ENCODE measurements around the gene SLC35F4. TPM values are rescaled to one million over a fixed set of nuclear protein-coding genes. Genes with fewer than 3 reads are reported as not detected.

The SLC35F4 gene
- not detected in 2 replicates for total RNA-seq (2014; rRNA removed; shearing (Covaris generic); ENCODE audit: low replicate concordance)

- no peak for DNase-seq
- H3K4me1 ChIP-seq (ENCODE audit: low read length) = no peaks in the 10 kb centered on the region
- H3K36me3 ChIP-seq (ENCODE audit: insufficient read depth, low read length) = no peaks in the 10 kb centered on the region
- H4K20me1 ChIP-seq (ENCODE audit: insufficient read depth, low read depth, low read length) = no peaks in the 10 kb centered on the region
- no peak within 1 kb of the TSS for H3K4me2 ChIP-seq (ENCODE audit: low read depth, low read length, poor library complexity, severe bottlenecking)
- H3K4me3 ChIP-seq (ENCODE audit: low read length) = no peak within 1 kb of the TSS
- H3K27me3 ChIP-seq (ENCODE audit: low read length) = no peaks in the 10 kb centered on the region
- no peaks in the 10 kb centered on the region for H3K79me2 ChIP-seq (ENCODE audit: low read length)
- no peak within 1 kb of the TSS for H2AFZ ChIP-seq (ENCODE audit: low read length)
- no peak within 1 kb of the TSS for H3K9ac ChIP-seq (ENCODE audit: low read length)
- no peaks in the 10 kb centered on the region for H3K9me3 ChIP-seq (ENCODE audit: low read length)
- no peaks in the 10 kb centered on the region for H3K9me2 ChIP-seq (replicated peaks; ENCODE audit: insufficient read depth, low read length)
- H3K27ac ChIP-seq (ENCODE audit: low read length) = no peak within 1 kb of the TSS
These were observed at the start of gene SLC35F4 for GRCh38 chr14:57865403-57866198. TSS of gene SLC35F4 (minus strand) at chr14:57866092.

- H3K4me2 ChIP-seq (ENCODE audit: low read depth, low read length, poor library complexity, severe bottlenecking) = no peak overlapping the region
- no peak overlapping the region for H3K4me3 ChIP-seq (ENCODE audit: low read length)
- no peaks in the 10 kb centered on the region for H3K27me3 ChIP-seq (ENCODE audit: low read length)
- H4K20me1 ChIP-seq (ENCODE audit: insufficient read depth, low read depth, low read length) = no peaks in the 10 kb centered on the region
- H3K27ac ChIP-seq (ENCODE audit: low read length) = no peak overlapping the region
- no peaks in the 10 kb centered on the region for H3K9me3 ChIP-seq (ENCODE audit: low read length)
- H2AFZ ChIP-seq (ENCODE audit: low read length) = no peak overlapping the region
- no peaks in the 10 kb centered on the region for H3K4me1 ChIP-seq (ENCODE audit: low read length)
- H3K9me2 ChIP-seq (replicated peaks; ENCODE audit: insufficient read depth, low read length) = no peaks in the 10 kb centered on the region
- no peaks in the 10 kb centered on the region for H3K79me2 ChIP-seq (ENCODE audit: low read length)
- no peak overlapping the region for H3K9ac ChIP-seq (ENCODE audit: low read length)
- no peak for DNase-seq
- H3K36me3 ChIP-seq (ENCODE audit: insufficient read depth, low read length) = no peaks in the 10 kb centered on the region
These were observed 43.7 kb upstream of the SLC35F4 start for GRCh38 chr14:57909626-57910025.

GRCh38 chr14:57903954-57904353, 38.1 kb upstream of the SLC35F4 start:
- no peaks in the 10 kb centered on the region for H3K36me3 ChIP-seq (ENCODE audit: insufficient read depth, low read length)
- H3K9me2 ChIP-seq (replicated peaks; ENCODE audit: insufficient read depth, low read length) = no peaks in the 10 kb centered on the region
- H3K4me1 ChIP-seq (ENCODE audit: low read length) = no peaks in the 10 kb centered on the region
- no peak overlapping the region for H3K27ac ChIP-seq (ENCODE audit: low read length)
- H4K20me1 ChIP-seq (ENCODE audit: insufficient read depth, low read depth, low read length) = no peaks in the 10 kb centered on the region
- H3K4me2 ChIP-seq (ENCODE audit: low read depth, low read length, poor library complexity, severe bottlenecking) = no peak overlapping the region
- H3K27me3 ChIP-seq (ENCODE audit: low read length) = no peaks in the 10 kb centered on the region
- no peaks in the 10 kb centered on the region for H3K79me2 ChIP-seq (ENCODE audit: low read length)
- no peak overlapping the region for H3K4me3 ChIP-seq (ENCODE audit: low read length)
- H3K9me3 ChIP-seq (ENCODE audit: low read length) = no peaks in the 10 kb centered on the region
- no peak for DNase-seq
- H3K9ac ChIP-seq (ENCODE audit: low read length) = no peak overlapping the region
- no peak overlapping the region for H2AFZ ChIP-seq (ENCODE audit: low read length)

GRCh38 chr14:57898837-57899572, 33.1 kb upstream of the SLC35F4 start:
- no peaks in the 10 kb centered on the region for H4K20me1 ChIP-seq (ENCODE audit: insufficient read depth, low read depth, low read length)
- H3K27ac ChIP-seq (ENCODE audit: low read length) = no peak overlapping the region
- no peaks in the 10 kb centered on the region for H3K9me3 ChIP-seq (ENCODE audit: low read length)
- no peaks in the 10 kb centered on the region for H3K27me3 ChIP-seq (ENCODE audit: low read length)
- DNase-seq = no peak
- H3K4me3 ChIP-seq (ENCODE audit: low read length) = no peak overlapping the region
- H3K79me2 ChIP-seq (ENCODE audit: low read length) = no peaks in the 10 kb centered on the region
- H3K9ac ChIP-seq (ENCODE audit: low read length) = no peak overlapping the region
- H3K9me2 ChIP-seq (replicated peaks; ENCODE audit: insufficient read depth, low read length) = no peaks in the 10 kb centered on the region
- no peak overlapping the region for H3K4me2 ChIP-seq (ENCODE audit: low read depth, low read length, poor library complexity, severe bottlenecking)
- no peaks in the 10 kb centered on the region for H3K36me3 ChIP-seq (ENCODE audit: insufficient read depth, low read length)
- no peak overlapping the region for H2AFZ ChIP-seq (ENCODE audit: low read length)
- H3K4me1 ChIP-seq (ENCODE audit: low read length) = no peaks in the 10 kb centered on the region

- Histone ChIP-seq H3K27ac (ENCODE audit: low read length) (no peak overlapping the region), H3K9ac (ENCODE audit: low read length) (no peak overlapping the region), H3K79me2 (ENCODE audit: low read length) (no peaks in the 10 kb centered on the region), H3K4me2 (ENCODE audit: low read depth, low read length, poor library complexity, severe bottlenecking) (no peak overlapping the region), H3K27me3 (ENCODE audit: low read length) (no peaks in the 10 kb centered on the region), H3K36me3 (ENCODE audit: insufficient read depth, low read length) (no peaks in the 10 kb centered on the region), H4K20me1 (ENCODE audit: insufficient read depth, low read depth, low read length) (no peaks in the 10 kb centered on the region), H3K4me3 (ENCODE audit: low read length) (no peak overlapping the region), H3K9me2 (replicated peaks; ENCODE audit: insufficient read depth, low read length) (no peaks in the 10 kb centered on the region), H2AFZ (ENCODE audit: low read length) (no peak overlapping the region), H3K9me3 (ENCODE audit: low read length) (no peaks in the 10 kb centered on the region), H3K4me1 (ENCODE audit: low read length) (no peaks in the 10 kb centered on the region)
- DNase-seq = no peak
These were observed 31.4 kb upstream of the SLC35F4 start for GRCh38 chr14:57897144-57897748.

GRCh38 chr14:57889245-57889644, 23.4 kb upstream of the SLC35F4 start:
- Histone ChIP-seq H3K36me3 (ENCODE audit: insufficient read depth, low read length) (no peaks in the 10 kb centered on the region), H3K4me2 (ENCODE audit: low read depth, low read length, poor library complexity, severe bottlenecking) (no peak overlapping the region), H3K9ac (ENCODE audit: low read length) (no peak overlapping the region), H3K4me1 (ENCODE audit: low read length) (no peaks in the 10 kb centered on the region), H3K79me2 (ENCODE audit: low read length) (no peaks in the 10 kb centered on the region), H3K9me2 (replicated peaks; ENCODE audit: insufficient read depth, low read length) (no peaks in the 10 kb centered on the region), H3K27me3 (ENCODE audit: low read length) (no peaks in the 10 kb centered on the region), H3K4me3 (ENCODE audit: low read length) (no peak overlapping the region), H3K27ac (ENCODE audit: low read length) (no peak overlapping the region), H4K20me1 (ENCODE audit: insufficient read depth, low read depth, low read length) (no peaks in the 10 kb centered on the region), H2AFZ (ENCODE audit: low read length) (no peak overlapping the region), H3K9me3 (ENCODE audit: low read length) (no peaks in the 10 kb centered on the region)
- DNase-seq = no peak

GRCh38 chr14:57884175-57884574, 18.3 kb upstream of the SLC35F4 start:
- Histone ChIP-seq H3K27me3 (ENCODE audit: low read length) (no peaks in the 10 kb centered on the region), H2AFZ (ENCODE audit: low read length) (no peak overlapping the region), H3K9ac (ENCODE audit: low read length) (no peak overlapping the region), H3K4me2 (ENCODE audit: low read depth, low read length, poor library complexity, severe bottlenecking) (no peak overlapping the region), H3K79me2 (ENCODE audit: low read length) (no peaks in the 10 kb centered on the region), H3K9me2 (replicated peaks; ENCODE audit: insufficient read depth, low read length) (no peaks in the 10 kb centered on the region), H3K36me3 (ENCODE audit: insufficient read depth, low read length) (no peaks in the 10 kb centered on the region), H4K20me1 (ENCODE audit: insufficient read depth, low read depth, low read length) (no peaks in the 10 kb centered on the region), H3K9me3 (ENCODE audit: low read length) (no peaks in the 10 kb centered on the region), H3K4me1 (ENCODE audit: low read length) (no peaks in the 10 kb centered on the region), H3K27ac (ENCODE audit: low read length) (no peak overlapping the region), H3K4me3 (ENCODE audit: low read length) (no peak overlapping the region)
- DNase-seq = no peak

GRCh38 chr14:57883061-57883460, 17.2 kb upstream of the SLC35F4 start:
- H3K9ac ChIP-seq (ENCODE audit: low read length) = no peak overlapping the region
- no peaks in the 10 kb centered on the region for H3K4me1 ChIP-seq (ENCODE audit: low read length)
- no peaks in the 10 kb centered on the region for H4K20me1 ChIP-seq (ENCODE audit: insufficient read depth, low read depth, low read length)
- H3K36me3 ChIP-seq (ENCODE audit: insufficient read depth, low read length) = no peaks in the 10 kb centered on the region
- no peak overlapping the region for H3K4me3 ChIP-seq (ENCODE audit: low read length)
- no peak overlapping the region for H3K27ac ChIP-seq (ENCODE audit: low read length)
- DNase-seq = no peak
- H3K79me2 ChIP-seq (ENCODE audit: low read length) = no peaks in the 10 kb centered on the region
- no peaks in the 10 kb centered on the region for H3K9me3 ChIP-seq (ENCODE audit: low read length)
- H3K4me2 ChIP-seq (ENCODE audit: low read depth, low read length, poor library complexity, severe bottlenecking) = no peak overlapping the region
- no peaks in the 10 kb centered on the region for H3K9me2 ChIP-seq (replicated peaks; ENCODE audit: insufficient read depth, low read length)
- no peak overlapping the region for H2AFZ ChIP-seq (ENCODE audit: low read length)
- H3K27me3 ChIP-seq (ENCODE audit: low read length) = no peaks in the 10 kb centered on the region
